ENCODE data around the gene MAFB. TPM values are rescaled to one million over a fixed set of nuclear protein-coding genes. Genes with fewer than 3 reads are reported as not detected.

MAFB gene
- total RNA-seq, 1 experiment from 2014 or later = 0.22 TPM

- no peak for TF ChIP-seq POLR2AphosphoS5 (IDR thresholded peaks at IDR 0.05; ENCODE audit: low read depth, low read length)
- no peak for TF ChIP-seq EGR1 (IDR thresholded peaks at IDR 0.05; ENCODE audit: low read depth)
- no peak for TF ChIP-seq YY1 (IDR thresholded peaks at IDR 0.05; ENCODE audit: extremely low read depth, insufficient replicate concordance, low read depth, low read length)
- no peak for TF ChIP-seq ATF3 (IDR thresholded peaks at IDR 0.05)
- no peak for TF ChIP-seq EZH2phosphoT487 (IDR thresholded peaks at IDR 0.05; ENCODE audit: borderline replicate concordance)
Measured at GRCh38 chr20:40686893-40687292, 2.1 kb downstream of the MAFB start (continued).

- ChIA-PET POLR2A (no interaction called here), CTCF (no interaction called here), RAD21 (ENCODE audit: low non-redundant PET in 1 of 2, low total read pairs in 2 of 2, uncharacterized antibody in 2 of 2, unreplicated experiment in 2 of 2) (no interaction called here)
- ATAC-seq (no peak), DNase-seq (ENCODE audit: low read depth, low spot score) (no peak)
- no peaks in the 10 kb centered on the region for H4K20me1 ChIP-seq (ENCODE audit: insufficient read depth)
- no peaks in the 10 kb centered on the region for H3K9me2 ChIP-seq (ENCODE audit: insufficient read depth)
- no peak overlapping the region for H3K27ac ChIP-seq (ENCODE audit: low read depth, low read length)
- BruUV-seq (replicated peaks) = no TSS peak
- H3K4me2 ChIP-seq (ENCODE audit: low read length) = no peak overlapping the region
- no peak overlapping the region for H3K4me3 ChIP-seq (replicated peaks in 1 of 2; ENCODE audit: low read depth in 1 of 2, low read length in 2 of 2)
- H3K9ac ChIP-seq (ENCODE audit: low read length) = no peak overlapping the region
- H3K27me3 ChIP-seq (ENCODE audit: insufficient read depth, low read length) = peaks cover 19% of the 10 kb centered on the region; the same call in 1 of the 2 replicates
- H3K36me3 ChIP-seq (ENCODE audit: control insufficient read depth in 1 of 2, insufficient read depth in 2 of 2, low read length in 2 of 2) = no peaks in the 10 kb centered on the region
- peaks cover 3 to 17% of the 10 kb centered on the region in 2 experiments; a peak in 3 of 4 replicates for H3K4me1 ChIP-seq (ENCODE audit: control insufficient read depth in 1 of 2, insufficient read depth in 2 of 2, low read length in 2 of 2)
- no peak for TF ChIP-seq SP1 (IDR thresholded peaks at IDR 0.05; ENCODE audit: low read depth)
- no peak for TF ChIP-seq JUND (IDR thresholded peaks at IDR 0.05)
- no peak for TF ChIP-seq TCF7L2 (IDR thresholded peaks at IDR 0.05; ENCODE audit: borderline replicate concordance, extremely low read depth, insufficient read depth, insufficient read length)
- TF ChIP-seq FOSL1 (IDR thresholded peaks at IDR 0.05; ENCODE audit: low read depth) = no peak
- H2AFZ ChIP-seq (ENCODE audit: low read depth, low read length, poor library complexity, severe bottlenecking) = no peak overlapping the region
- no peaks in the 10 kb centered on the region for H3K9me3 ChIP-seq (ENCODE audit: control insufficient read depth in 1 of 2, insufficient read depth in 1 of 2, low read depth in 1 of 2, low read length in 2 of 2)
- intact Hi-C loops (cut with micrococcal nuclease) = no loop called here
- no peaks in the 10 kb centered on the region for H3K79me2 ChIP-seq (ENCODE audit: insufficient read depth, low read length)
Measured at GRCh38 chr20:40686434-40686882, 2.6 kb downstream of the MAFB start.

- H3K79me2 ChIP-seq (ENCODE audit: insufficient read depth, low read length) = no peaks in the 10 kb centered on the region
- CTCF ChIA-PET = no interaction called here
- TF ChIP-seq SRF (IDR thresholded peaks at IDR 0.05; ENCODE audit: low read depth) = no peak
- TF ChIP-seq POLR2AphosphoS5 (IDR thresholded peaks at IDR 0.05; ENCODE audit: low read depth, low read length) = no peak
- TF ChIP-seq EGR1 (IDR thresholded peaks at IDR 0.05; ENCODE audit: low read depth) = no peak
- TF ChIP-seq CEBPB (IDR thresholded peaks at IDR 0.05; ENCODE audit: low read depth) = no peak
- no peak for TF ChIP-seq ZNF274 (IDR thresholded peaks at IDR 0.05; ENCODE audit: low read depth, low read length)
- no peak for TF ChIP-seq JUND (IDR thresholded peaks at IDR 0.05)
- no peak for TF ChIP-seq EZH2 (IDR thresholded peaks at IDR 0.05)
- no peak for TF ChIP-seq ZFX (IDR thresholded peaks at IDR 0.05)
- no peak for TF ChIP-seq CTCF (IDR thresholded peaks at IDR 0.05 in 2 of 3, conservative IDR thresholded peaks at IDR 0.05 in 1 of 3; ENCODE audit: borderline replicate concordance in 1 of 3, insufficient read depth in 1 of 3, low read depth in 2 of 3, low read length in 2 of 3)
- no peak for TF ChIP-seq SIN3A (IDR thresholded peaks at IDR 0.05; ENCODE audit: low read depth)
- no peak for TF ChIP-seq TCF7L2 (IDR thresholded peaks at IDR 0.05; ENCODE audit: borderline replicate concordance, extremely low read depth, insufficient read depth, insufficient read length)
- H2AFZ ChIP-seq (ENCODE audit: low read depth, low read length, poor library complexity, severe bottlenecking) = no peak overlapping the region
- H3K4me3 ChIP-seq (replicated peaks in 1 of 2; ENCODE audit: low read depth in 1 of 2, low read length in 2 of 2) = no peak overlapping the region
- ATAC-seq = no peak
- no peaks in the 10 kb centered on the region for H3K9me3 ChIP-seq (ENCODE audit: control insufficient read depth in 1 of 2, insufficient read depth in 1 of 2, low read depth in 1 of 2, low read length in 2 of 2)
- intact Hi-C loops (cut with micrococcal nuclease) = no loop called here
- no peak overlapping the region for H3K27ac ChIP-seq (ENCODE audit: low read depth, low read length)
- H4K20me1 ChIP-seq (ENCODE audit: insufficient read depth) = no peaks in the 10 kb centered on the region
- no TSS peak for BruUV-seq (replicated peaks)
- no peaks in the 10 kb centered on the region for H3K9me2 ChIP-seq (ENCODE audit: insufficient read depth)
- POLR2A ChIA-PET = interaction anchor here (0.6 to 1.6 kb wide), 2 partner anchors 12 to 347 kb away, joined by 3 to 4 read pairs; no protein-coding TSS in a partner anchor
- no peak for DNase-seq (ENCODE audit: low read depth, low spot score)
- H3K36me3 ChIP-seq (ENCODE audit: control insufficient read depth in 1 of 2, insufficient read depth in 2 of 2, low read length in 2 of 2) = no peaks in the 10 kb centered on the region
- peaks cover 30% of the 10 kb centered on the region for H3K27me3 ChIP-seq (ENCODE audit: insufficient read depth, low read length)
- RAD21 ChIA-PET (ENCODE audit: low non-redundant PET in 1 of 2, low total read pairs in 2 of 2, uncharacterized antibody in 2 of 2, unreplicated experiment in 2 of 2) = no interaction called here
- peaks cover 3 to 17% of the 10 kb centered on the region in 2 experiments; a peak in 3 of 4 replicates for H3K4me1 ChIP-seq (ENCODE audit: control insufficient read depth in 1 of 2, insufficient read depth in 2 of 2, low read length in 2 of 2)
- no peak overlapping the region for H3K4me2 ChIP-seq (ENCODE audit: low read length)
- no peak overlapping the region for H3K9ac ChIP-seq (ENCODE audit: low read length)
Measured at GRCh38 chr20:40685349-40685748, 3.7 kb downstream of the MAFB start.
